ENCODE results near the gene ACTG1. TPM values are rescaled to one million over a fixed set of nuclear protein-coding genes. Genes with fewer than 3 reads are reported as not detected.

The ACTG1 gene
- total RNA-seq, 4 donors from 2014 or later = 2,510 to 3,878 (median 3,203) TPM

DNA sequence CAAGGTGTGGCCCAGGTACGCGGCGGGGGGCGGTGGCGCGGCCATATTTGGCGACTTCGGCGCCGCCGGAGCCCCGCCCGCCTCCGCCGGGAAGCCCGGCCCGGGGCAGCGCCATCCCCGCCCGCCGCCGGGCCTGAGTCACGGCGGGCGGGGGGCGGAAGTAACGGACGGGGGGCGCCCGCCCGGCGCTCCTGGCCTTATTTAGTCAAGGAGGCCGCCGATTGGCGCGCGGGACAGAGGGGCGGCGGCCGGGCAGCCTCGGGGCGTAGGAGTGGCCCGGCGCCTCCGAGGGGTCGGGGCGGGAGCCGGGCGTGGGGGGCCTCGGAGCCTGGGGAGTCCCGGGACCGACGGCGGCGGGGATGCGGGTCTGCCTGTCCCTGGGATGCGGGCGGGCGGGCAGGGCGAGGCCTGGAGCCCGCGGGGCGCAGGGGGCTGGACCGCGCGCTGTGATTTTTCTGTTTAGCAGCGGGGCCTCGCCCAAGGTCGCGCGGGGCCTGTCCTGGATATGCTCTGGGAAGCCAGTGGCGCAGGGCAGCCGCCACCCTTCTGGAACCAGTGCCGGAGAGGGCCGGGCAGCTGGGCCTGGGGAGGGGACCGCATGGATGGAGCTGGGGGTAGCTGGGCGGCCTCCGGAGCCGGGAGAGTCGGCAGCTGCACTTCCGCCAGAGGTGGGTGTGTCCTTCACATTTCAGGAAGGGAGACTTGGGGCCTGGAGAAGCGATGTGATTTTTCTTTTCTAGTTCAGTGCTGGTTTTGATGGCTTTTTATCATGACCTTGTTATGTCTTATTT lies 2.3 kb upstream of the ACTG1 start:
- Histone ChIP-seq H3K4me1 (peaks cover 0 to 46% (median 26%) of the 10 kb centered on the region in 4 donors), H3K9me3 (peaks cover 0 to 3% (median 0%) of the 10 kb centered on the region in 4 donors), H3K36me3 (peaks cover 0 to 23% (median 0%) of the 10 kb centered on the region in 3 donors), H3K27ac (peak overlapping the region; percentile 98 to 100 (median 100)), H3K4me3 (peak overlapping the region; percentile 71 to 99 (median 90)), H3K27me3 (no peaks in the 10 kb centered on the region)
- peak; percentile 53 to 62 for TF ChIP-seq POLR2A (IDR thresholded peaks at IDR 0.05)
- TF ChIP-seq, protein P1, sequence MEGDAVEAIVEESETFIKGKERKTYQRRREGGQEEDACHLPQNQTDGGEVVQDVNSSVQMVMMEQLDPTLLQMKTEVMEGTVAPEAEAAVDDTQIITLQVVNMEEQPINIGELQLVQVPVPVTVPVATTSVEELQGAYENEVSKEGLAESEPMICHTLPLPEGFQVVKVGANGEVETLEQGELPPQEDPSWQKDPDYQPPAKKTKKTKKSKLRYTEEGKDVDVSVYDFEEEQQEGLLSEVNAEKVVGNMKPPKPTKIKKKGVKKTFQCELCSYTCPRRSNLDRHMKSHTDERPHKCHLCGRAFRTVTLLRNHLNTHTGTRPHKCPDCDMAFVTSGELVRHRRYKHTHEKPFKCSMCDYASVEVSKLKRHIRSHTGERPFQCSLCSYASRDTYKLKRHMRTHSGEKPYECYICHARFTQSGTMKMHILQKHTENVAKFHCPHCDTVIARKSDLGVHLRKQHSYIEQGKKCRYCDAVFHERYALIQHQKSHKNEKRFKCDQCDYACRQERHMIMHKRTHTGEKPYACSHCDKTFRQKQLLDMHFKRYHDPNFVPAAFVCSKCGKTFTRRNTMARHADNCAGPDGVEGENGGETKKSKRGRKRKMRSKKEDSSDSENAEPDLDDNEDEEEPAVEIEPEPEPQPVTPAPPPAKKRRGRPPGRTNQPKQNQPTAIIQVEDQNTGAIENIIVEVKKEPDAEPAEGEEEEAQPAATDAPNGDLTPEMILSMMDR (IDR thresholded peaks at IDR 0.05) = no peak
- peak; percentile 79 to 93 (median 91) for DNase-seq

DNA sequence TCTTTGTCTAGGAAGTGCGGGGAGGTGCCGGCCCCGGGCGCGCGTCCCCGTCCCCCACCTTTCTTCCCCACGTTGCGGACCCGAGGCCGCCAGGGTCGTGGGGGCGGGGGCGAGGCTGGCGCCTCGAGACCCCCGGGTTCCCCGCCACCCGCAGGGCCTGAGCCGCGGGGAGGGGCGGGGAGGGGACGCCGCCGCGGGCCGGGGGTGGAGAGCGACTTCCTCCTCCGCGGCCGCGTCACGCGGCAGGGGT lies 1.8 kb upstream of the ACTG1 start:
- Histone ChIP-seq H3K27ac (peak overlapping the region; percentile 98 to 100 (median 100)), H3K4me3 (peak overlapping the region; percentile 71 to 99 (median 90)), H3K27me3 (no peaks in the 10 kb centered on the region), H3K4me1 (peaks cover 0 to 44% (median 24%) of the 10 kb centered on the region in 4 donors), H3K36me3 (peaks cover 0 to 28% (median 0%) of the 10 kb centered on the region in 3 donors), H3K9me3 (peaks cover 0 to 3% (median 0%) of the 10 kb centered on the region in 4 donors)
- TF ChIP-seq, protein P1 (IDR thresholded peaks at IDR 0.05) = no peak
- peak in 1 of 2 donors; percentile 53 for TF ChIP-seq POLR2A (IDR thresholded peaks at IDR 0.05)
- no peak for DNase-seq

DNA sequence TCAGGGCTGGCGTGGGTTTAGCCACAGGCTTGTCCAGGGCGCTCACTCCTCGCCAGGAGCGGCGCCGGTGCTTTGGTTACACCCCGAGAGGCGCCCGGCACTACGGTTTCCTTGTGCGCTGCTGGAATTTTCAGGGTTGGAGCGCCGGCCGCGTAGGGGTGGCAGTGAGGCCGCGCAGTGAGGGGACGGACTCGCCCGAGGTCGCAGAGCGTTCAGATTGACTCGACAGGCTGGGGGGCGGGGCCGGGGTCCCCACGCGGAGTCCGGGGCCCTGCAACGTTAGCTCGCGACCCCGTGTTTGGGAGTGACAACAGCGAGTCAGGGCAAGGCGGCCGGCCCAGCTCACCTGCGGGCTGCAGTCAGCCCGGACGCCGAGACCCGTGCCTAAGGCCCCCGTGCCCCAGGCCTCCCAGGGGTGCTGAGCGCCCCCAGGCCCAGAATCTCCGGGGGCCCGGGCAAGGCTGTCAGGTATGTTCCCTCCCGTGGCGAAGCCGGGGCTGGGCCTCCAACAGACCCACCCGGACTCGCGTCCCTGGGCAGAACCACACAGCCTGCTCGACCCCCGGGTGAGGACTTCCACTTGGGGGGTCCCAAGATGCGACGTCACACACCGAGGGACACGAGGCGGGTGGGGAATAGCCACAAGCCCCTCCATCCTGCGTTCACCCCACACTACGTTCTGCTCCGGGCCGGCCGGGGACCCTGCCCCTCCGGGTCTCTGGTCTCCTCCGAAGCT lies 1.3 kb upstream of the ACTG1 start:
- Histone ChIP-seq H3K36me3 (peaks cover 0 to 33% (median 0%) of the 10 kb centered on the region in 3 donors), H3K27me3 (no peaks in the 10 kb centered on the region), H3K4me3 (peak overlapping the region; percentile 71 to 99 (median 90)), H3K4me1 (peaks cover 0 to 44% (median 25%) of the 10 kb centered on the region in 4 donors), H3K27ac (peak overlapping the region; percentile 98 to 100 (median 100)), H3K9me3 (no peaks in the 10 kb centered on the region)
- peak; percentile 45 to 55 for TF ChIP-seq POLR2A (IDR thresholded peaks at IDR 0.05)
- TF ChIP-seq, protein P1 (IDR thresholded peaks at IDR 0.05) = no peak
- DNase-seq = peak; percentile 56 to 84 (median 78)

DNA sequence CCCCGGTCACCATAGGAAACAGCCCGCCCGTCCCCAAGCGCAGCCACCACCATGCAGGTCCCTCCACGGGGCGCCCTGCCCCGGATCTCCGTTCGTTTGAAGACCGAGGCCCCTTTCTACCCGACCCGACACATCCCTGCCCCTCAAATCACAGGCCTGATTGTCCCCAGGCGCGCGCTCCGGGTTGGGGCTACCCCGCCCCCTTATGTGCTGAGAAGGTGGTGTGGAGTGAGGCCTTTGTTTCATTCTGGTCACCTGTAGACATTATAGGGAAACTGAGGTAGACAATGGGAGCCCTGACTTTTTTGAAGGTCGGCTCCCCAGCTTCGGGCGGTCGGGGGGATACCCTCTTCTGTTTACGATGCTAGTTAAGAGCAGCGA lies 763 bp upstream of the ACTG1 start:
- peak; percentile 77 to 86 (median 78) for DNase-seq
- Histone ChIP-seq H3K4me1 (peaks cover 0 to 42% (median 25%) of the 10 kb centered on the region in 4 donors), H3K4me3 (peak overlapping the region; percentile 71 to 99 (median 90)), H3K9me3 (no peaks in the 10 kb centered on the region), H3K27ac (peak overlapping the region; percentile 98 to 100 (median 100)), H3K36me3 (peaks cover 0 to 38% (median 0%) of the 10 kb centered on the region in 3 donors), H3K27me3 (no peaks in the 10 kb centered on the region)
- TF ChIP-seq POLR2A (IDR thresholded peaks at IDR 0.05) = peak in 1 of 2 donors; percentile 2
- TF ChIP-seq, protein P1 (IDR thresholded peaks at IDR 0.05) = no peak

DNA sequence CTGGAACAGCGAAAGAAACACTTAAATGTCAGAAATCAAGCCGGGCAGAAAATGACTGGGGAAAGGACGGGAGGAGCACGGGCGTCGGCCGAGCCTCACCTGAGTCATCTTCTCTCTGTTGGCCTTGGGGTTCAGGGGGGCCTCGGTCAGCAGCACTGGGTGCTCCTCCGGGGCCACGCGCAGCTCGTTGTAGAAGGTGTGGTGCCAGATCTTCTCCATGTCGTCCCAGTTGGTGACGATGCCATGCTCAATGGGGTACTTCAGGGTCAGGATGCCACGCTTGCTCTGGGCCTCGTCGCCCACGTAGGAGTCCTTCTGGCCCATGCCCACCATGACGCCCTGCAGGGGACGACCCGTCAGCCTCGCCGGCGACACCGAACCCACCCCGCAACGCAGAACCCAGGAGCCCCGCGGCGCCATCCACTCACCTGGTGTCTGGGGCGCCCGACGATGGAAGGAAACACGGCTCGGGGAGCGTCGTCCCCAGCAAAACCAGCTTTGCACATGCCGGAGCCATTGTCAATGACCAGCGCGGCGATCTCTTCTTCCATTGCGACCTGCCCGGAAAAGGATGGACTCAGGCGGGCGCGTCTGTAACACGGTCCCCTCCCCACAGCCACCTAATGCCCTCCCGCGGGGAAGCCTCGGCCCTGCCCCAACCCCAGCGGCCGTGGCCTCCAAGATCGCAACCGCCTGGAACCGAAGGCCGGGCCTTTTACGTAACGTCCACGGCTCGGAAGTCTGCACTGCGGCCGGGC lies 616 bp downstream of the ACTG1 start:
- Histone ChIP-seq H3K27me3 (no peaks in the 10 kb centered on the region), H3K4me3 (peak overlapping the region; percentile 71 to 99 (median 90)), H3K36me3 (peaks cover 0 to 39% (median 0%) of the 10 kb centered on the region in 3 donors), H3K9me3 (no peaks in the 10 kb centered on the region), H3K4me1 (peaks cover 0 to 29% (median 18%) of the 10 kb centered on the region in 4 donors), H3K27ac (peak overlapping the region; percentile 98 to 100 (median 100))
- DNase-seq = peak in 2 of 3 donors; percentile 63 to 66
- no peak for TF ChIP-seq POLR2A (IDR thresholded peaks at IDR 0.05)
- TF ChIP-seq, protein P1 (IDR thresholded peaks at IDR 0.05) = no peak

Data from Peyer's patch (tissue), 4 donors.